Nephron (organoid): ENCODE results near the gene SPACA9.

Experiments
- H3K27ac Mint-ChIP-seq, 3 experiments: 2 replicates each; pipeline ENCODE4 v1.8.0; 2020; ENCODE audit warnings: mixed read lengths in 3 of 3, mild to moderate bottlenecking in 2 of 3, moderate library complexity in 1 of 3
- H3K27me3 Mint-ChIP-seq: 2 replicates; pipeline ENCODE4 v1.8.0; 2021; ENCODE audit warnings: low read depth, mild to moderate bottlenecking, moderate library complexity, mixed read lengths
- H3K36me3 Mint-ChIP-seq: 2 replicates; pipeline ENCODE4 v1.8.0; 2020; ENCODE audit warnings: low read depth, mixed read lengths
- H3K4me1 Mint-ChIP-seq: 2 replicates; pipeline ENCODE4 v1.8.0; 2020; ENCODE audit warnings: mixed read lengths
- H3K4me3 Mint-ChIP-seq, 3 experiments: 2 replicates each; pipeline ENCODE4 v1.8.0; 2020; ENCODE audit warnings: mild to moderate bottlenecking in 3 of 3, mixed read lengths in 3 of 3, moderate library complexity in 2 of 3
- H3K9me3 Mint-ChIP-seq: 2 replicates; pipeline ENCODE4 v1.8.0; 2020; ENCODE audit warnings: mixed read lengths
- CTCF ChIP-seq, 3 experiments: fragments of 200-600 bp; sonication (generic); IDR thresholded peaks; one replicate each; pipeline ENCODE4 v1.5.0; 2021; ENCODE audit warnings: antibody characterized with exemption in 3 of 3; ENCODE audit not compliant: unreplicated experiment in 3 of 3

The SPACA9 gene

GRCh38 chr9:132849185-132849706, 29.5 kb upstream of the SPACA9 start:
- Mint-ChIP-seq H3K27me3 (no peaks in the 10 kb centered on the region), H3K36me3 (no peaks in the 10 kb centered on the region), H3K9me3 (no peaks in the 10 kb centered on the region)

DNA sequence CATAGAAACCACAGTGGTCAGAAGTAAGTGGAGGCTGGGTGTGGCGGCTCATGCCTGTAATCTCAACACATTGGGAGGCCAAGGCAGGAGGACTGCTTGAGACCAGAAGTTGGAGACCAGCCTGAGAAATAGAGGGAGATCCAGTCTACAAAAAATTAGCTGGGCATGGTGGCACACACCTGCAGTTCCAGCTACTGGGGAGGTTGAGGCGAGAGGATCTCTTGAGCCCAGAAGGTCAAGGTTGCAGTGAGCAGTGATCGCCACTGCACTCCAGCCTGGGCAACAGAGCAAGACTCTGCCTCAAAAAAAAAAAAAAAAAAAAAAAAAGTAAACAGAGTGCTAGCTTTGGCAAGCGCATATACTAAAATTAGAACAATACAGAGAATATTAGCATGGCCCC, 25.2 kb upstream of the SPACA9 start:
- Mint-ChIP-seq H3K9me3 (no peaks in the 10 kb centered on the region), H3K27me3 (peaks cover 7% of the 10 kb centered on the region), H3K36me3 (no peaks in the 10 kb centered on the region), H3K4me1 (peaks cover 13% of the 10 kb centered on the region), H3K27ac (no peak overlapping the region), H3K4me3 (no peak overlapping the region)
- TF ChIP-seq CTCF (IDR thresholded peaks at IDR 0.05; ENCODE audit: unreplicated experiment in 3 of 3) = no peak

More at GRCh38 chr9:132849185-132849706, 29.5 kb upstream of the SPACA9 start:
- Mint-ChIP-seq H3K27ac (no peak overlapping the region), H3K4me1 (no peaks in the 10 kb centered on the region), H3K4me3 (no peak overlapping the region)
- no peak for TF ChIP-seq CTCF (IDR thresholded peaks at IDR 0.05; ENCODE audit: unreplicated experiment in 3 of 3)

DNA sequence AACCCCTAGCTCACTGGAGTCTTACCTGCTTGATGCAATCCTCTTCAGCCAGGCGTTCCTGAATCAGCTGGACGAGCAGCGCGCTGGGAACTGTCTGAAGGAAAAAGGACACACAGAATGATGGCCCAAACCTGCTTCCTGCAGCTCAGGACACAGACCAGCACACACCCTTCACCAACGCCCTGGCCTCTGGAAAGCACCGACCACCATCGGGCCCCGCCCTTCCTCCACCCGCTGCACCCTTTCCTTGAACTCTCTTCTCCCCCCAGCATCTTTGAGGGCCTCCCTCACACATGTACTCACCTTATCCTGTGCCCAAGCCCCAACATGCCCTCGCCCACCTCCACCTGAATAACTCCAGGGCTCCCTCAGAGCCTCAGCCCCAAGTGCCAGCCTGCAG, 23.9 kb upstream of the SPACA9 start:
- Mint-ChIP-seq H3K27ac (no peak overlapping the region), H3K9me3 (no peaks in the 10 kb centered on the region), H3K36me3 (no peaks in the 10 kb centered on the region), H3K27me3 (peaks cover 12% of the 10 kb centered on the region), H3K4me3 (no peak overlapping the region), H3K4me1 (peaks cover 16% of the 10 kb centered on the region)
- TF ChIP-seq CTCF (IDR thresholded peaks at IDR 0.05; ENCODE audit: unreplicated experiment in 3 of 3) = no peak

DNA sequence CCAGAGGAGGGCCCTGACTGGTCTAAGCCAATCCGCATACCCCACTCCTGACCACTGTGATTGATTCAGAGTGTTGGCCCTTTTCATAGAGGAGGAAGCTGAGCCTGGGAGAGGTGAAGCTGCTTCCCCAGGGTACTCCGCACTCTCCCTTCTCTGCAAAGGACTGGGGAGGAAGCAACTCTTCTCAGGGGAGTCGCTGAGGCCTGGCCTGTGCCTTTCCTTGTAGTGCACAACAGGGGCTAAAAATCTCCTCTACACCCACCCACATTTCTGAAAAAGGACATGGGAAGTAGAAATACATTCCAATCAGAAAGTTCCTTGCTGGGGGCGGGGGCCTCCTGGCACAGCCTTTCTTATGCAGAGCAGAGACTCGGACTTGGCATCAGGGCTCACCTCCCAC, 22.8 kb upstream of the SPACA9 start:
- peaks cover 17% of the 10 kb centered on the region for H3K27me3 Mint-ChIP-seq
- H3K27ac Mint-ChIP-seq = no peak overlapping the region
- H3K4me3 Mint-ChIP-seq = no peak overlapping the region
- H3K4me1 Mint-ChIP-seq = peaks cover 16% of the 10 kb centered on the region
- H3K36me3 Mint-ChIP-seq = no peaks in the 10 kb centered on the region
- TF ChIP-seq CTCF (IDR thresholded peaks at IDR 0.05; ENCODE audit: unreplicated experiment in 3 of 3) = no peak
- no peaks in the 10 kb centered on the region for H3K9me3 Mint-ChIP-seq

DNA sequence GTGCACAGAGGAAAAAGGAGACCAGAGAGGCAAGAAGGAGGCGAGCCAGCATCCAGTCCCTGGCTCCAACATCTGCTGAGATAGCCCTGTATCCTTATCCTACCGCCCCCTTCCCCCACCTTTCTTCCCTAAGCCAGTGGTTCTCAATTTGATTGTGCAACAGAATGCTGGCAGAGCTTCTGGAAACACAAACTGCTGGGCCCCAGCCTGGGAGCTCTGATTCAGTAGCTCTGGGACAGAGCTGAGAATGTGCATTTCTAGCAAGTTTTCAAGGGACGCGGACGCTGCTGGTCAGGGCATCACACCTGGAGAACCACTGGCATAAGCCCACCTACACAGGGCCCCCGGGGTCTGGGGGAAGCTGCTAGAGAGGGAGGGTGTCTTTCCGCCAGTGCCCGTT, 21.7 kb upstream of the SPACA9 start:
- TF ChIP-seq CTCF (IDR thresholded peaks at IDR 0.05; ENCODE audit: unreplicated experiment in 3 of 3) = no peak
- no peaks in the 10 kb centered on the region for H3K36me3 Mint-ChIP-seq
- H3K4me3 Mint-ChIP-seq = no peak overlapping the region
- peaks cover 17% of the 10 kb centered on the region for H3K27me3 Mint-ChIP-seq
- H3K4me1 Mint-ChIP-seq = peaks cover 23% of the 10 kb centered on the region
- no peaks in the 10 kb centered on the region for H3K9me3 Mint-ChIP-seq
- H3K27ac Mint-ChIP-seq = peak overlapping the region in 2 of 3 experiments; percentile 5 to 70

DNA sequence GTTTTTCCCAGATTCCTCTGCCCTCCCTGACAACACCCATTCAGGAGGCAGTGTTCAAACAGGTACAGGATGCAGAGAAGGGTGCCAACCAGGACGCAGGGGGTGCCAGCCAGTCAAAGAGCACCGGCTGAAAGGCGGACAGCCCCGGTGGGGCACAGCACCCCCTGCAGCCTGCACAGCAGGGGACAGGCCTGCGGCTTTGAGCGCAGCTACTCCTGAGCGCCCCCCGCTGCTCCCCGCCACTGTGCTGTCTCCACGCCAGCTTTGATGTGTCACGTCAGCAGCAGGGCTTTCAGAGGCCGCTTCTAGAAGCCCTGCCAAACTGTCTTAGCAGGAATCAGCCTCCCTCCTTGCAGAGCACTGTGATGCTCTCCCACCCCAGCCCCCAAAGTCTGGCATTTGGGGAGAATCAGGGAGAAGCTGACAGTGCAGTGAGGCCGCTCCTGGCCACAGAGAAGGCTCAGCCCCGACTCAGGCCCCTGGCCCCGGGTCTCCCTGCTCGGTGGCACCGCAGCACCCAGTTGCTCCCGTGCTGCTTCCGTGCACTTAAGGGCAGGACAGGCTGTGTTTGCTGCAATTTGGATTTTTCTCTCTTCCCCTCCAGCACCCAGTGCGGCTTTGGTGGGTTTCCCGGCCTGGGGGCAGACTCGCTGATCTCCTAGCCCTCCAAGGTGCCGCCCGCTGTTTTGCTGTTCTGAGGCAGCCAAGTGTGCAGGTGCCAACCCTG, 20.9 kb upstream of the SPACA9 start:
- no peak for TF ChIP-seq CTCF (IDR thresholded peaks at IDR 0.05; ENCODE audit: unreplicated experiment in 3 of 3)
- H3K9me3 Mint-ChIP-seq = no peaks in the 10 kb centered on the region
- H3K27me3 Mint-ChIP-seq = peaks cover 17% of the 10 kb centered on the region
- no peaks in the 10 kb centered on the region for H3K36me3 Mint-ChIP-seq
- H3K4me1 Mint-ChIP-seq = peaks cover 23% of the 10 kb centered on the region
- H3K27ac Mint-ChIP-seq = peak overlapping the region in 1 of 3 experiments; percentile 33
- no peak overlapping the region for H3K4me3 Mint-ChIP-seq
